Bronchial epithelial cell (primary cell): ENCODE results near the gene ELAVL4. TPM values are rescaled to one million over a fixed set of nuclear protein-coding genes. Genes with fewer than 3 reads are reported as not detected.

Source experiments
- DNase-seq: peaks from one replicate; pipeline ENCODE4 v3.0.0-alpha.2; 2010; ENCODE audit warnings: low read depth
- FAIRE-seq: peaks from 2 replicates; lab custom pipeline; 2011; peaks lifted over from hg19 to GRCh38; lab: Jason Lieb, UNC
- H3K27me3 ChIP-seq: 2 replicates; pipeline ENCODE4 v1.5.1; 2011; ENCODE audit warnings: low read length; ENCODE audit not compliant: control insufficient read depth, insufficient read depth
- H3K36me3 ChIP-seq: 2 replicates; pipeline ENCODE4 v1.5.1; 2011; ENCODE audit warnings: low read length; ENCODE audit not compliant: control insufficient read depth, insufficient read depth
- H3K4me3 ChIP-seq: 2 replicates; pipeline ENCODE4 v1.5.1; 2011; ENCODE audit warnings: mild to moderate bottlenecking, low read depth, low read length, control low read depth
- CTCF ChIP-seq: IDR thresholded peaks from 2 replicates; pipeline ENCODE4 v1.5.1; 2011; ENCODE audit warnings: mild to moderate bottlenecking, moderate library complexity, low read length, control low read depth, inconsistent platforms; ENCODE audit not compliant: insufficient read depth, severe bottlenecking
- total RNA-seq: library from RNA; depleted of rRNA; stranded (reverse); fragments of >200 nt; gene quantifications from 2 replicates; pipeline ENCODE4 v1.2.1, GENCODE V29; 2014

Gene ELAVL4
- total RNA-seq, 1 donor from 2014 or later = not detected

- FAIRE-seq (no peak), DNase-seq (peak; percentile 19)
- Histone ChIP-seq H3K36me3 (no peaks in the 10 kb centered on the region), H3K4me3 (no peak overlapping the region), H3K27me3 (no peaks in the 10 kb centered on the region)
- no peak for TF ChIP-seq CTCF
Observed at GRCh38 chr1:50181027-50181663, 72.4 kb downstream of the ELAVL4 start.

GRCh38 chr1:50183378-50184133 is 74.8 kb downstream of the ELAVL4 start:
- Histone ChIP-seq H3K27me3 (no peaks in the 10 kb centered on the region), H3K4me3 (no peak overlapping the region), H3K36me3 (no peaks in the 10 kb centered on the region)
- TF ChIP-seq CTCF = no peak
- no peak for DNase-seq
- FAIRE-seq = no peak

- no peaks in the 10 kb centered on the region for H3K27me3 ChIP-seq
Observed at GRCh38 chr1:50189369-50189768, 80.6 kb downstream of the ELAVL4 start.

GRCh38 chr1:50193002-50193401 is 84.3 kb downstream of the ELAVL4 start:
- TF ChIP-seq CTCF = no peak
- Histone ChIP-seq H3K36me3 (no peaks in the 10 kb centered on the region), H3K4me3 (no peak overlapping the region), H3K27me3 (no peaks in the 10 kb centered on the region)
- DNase-seq (no peak), FAIRE-seq (no peak)

More at GRCh38 chr1:50189369-50189768, 80.6 kb downstream of the ELAVL4 start:
- no peak for FAIRE-seq
- H3K36me3 ChIP-seq = no peaks in the 10 kb centered on the region
- TF ChIP-seq CTCF = no peak
- no peak for DNase-seq
- no peak overlapping the region for H3K4me3 ChIP-seq

GRCh38 chr1:50195205-50195604 is 86.5 kb downstream of the ELAVL4 start:
- no peaks in the 10 kb centered on the region for H3K27me3 ChIP-seq
- no peak for TF ChIP-seq CTCF
- H3K36me3 ChIP-seq = no peaks in the 10 kb centered on the region
- DNase-seq = no peak
- no peak overlapping the region for H3K4me3 ChIP-seq
- no peak for FAIRE-seq
